Thyroid gland (tissue), 4 donors: ENCODE results near the gene GALNT10. TPM values are rescaled to one million over a fixed set of nuclear protein-coding genes. Genes with fewer than 3 reads are reported as not detected.

ENCODE experiments used
- DNase-seq, 2 donors: peaks; one replicate each; pipeline ENCODE4 v3.0.0-alpha.2; 2019
- H3K27ac ChIP-seq, 3 donors: fragments of 200-600 bp; sonication (generic); 1 replicate in 2 of 3; 2 replicates in 1 of 3; pipeline ENCODE4 v1.5.1; 2016 to 2019; ENCODE audit warnings: mild to moderate bottlenecking in 1 of 3, moderate library complexity in 1 of 3
- H3K27me3 ChIP-seq: fragments of 200-600 bp; sonication (generic); one replicate; pipeline ENCODE4 v1.5.1; 2019
- H3K36me3 ChIP-seq, 2 donors: fragments of 200-600 bp; sonication (generic); one replicate each; pipeline ENCODE4 v1.5.1; 2016 to 2019
- H3K4me1 ChIP-seq, 2 donors: fragments of 200-600 bp; sonication (generic); one replicate each; pipeline ENCODE4 v1.5.1; 2017 to 2019
- H3K4me3 ChIP-seq, 3 donors: fragments of 200-600 bp; sonication (generic); replicated peaks in 1 of 3; 1 replicate in 2 of 3; 2 replicates in 1 of 3; pipeline ENCODE4 v1.5.1; 2016; ENCODE audit warnings: mild to moderate bottlenecking in 1 of 3
- H3K9me3 ChIP-seq: fragments of 200-600 bp; sonication (generic); one replicate; pipeline ENCODE4 v1.5.1; 2017
- CTCF ChIP-seq, 6 experiments: fragments of 200-600 bp in 3 of 6; fragments of 450-650 bp in 3 of 6; sonication (generic) in 3 of 6; IDR thresholded peaks; one replicate each; pipeline ENCODE4 v1.5.1; 2016 to 2019; ENCODE audit warnings: antibody characterized with exemption in 6 of 6, mild to moderate bottlenecking in 2 of 6, inconsistent platforms in 1 of 6, moderate library complexity in 1 of 6
- POLR2A ChIP-seq, 2 donors: fragments of 450-650 bp; IDR thresholded peaks; one replicate each; pipeline ENCODE4 v1.6.1; 2017; ENCODE audit warnings: antibody characterized with exemption in 2 of 2, mild to moderate bottlenecking in 2 of 2, moderate library complexity in 1 of 2
- WGBS, 2 donors: methylation state at CpG; one replicate each; pipeline ENCODE4 v1.1.5; 2017; 5-methylcytosine and 5-hydroxymethylcytosine counted together
- intact Hi-C: fragments of 100-400 bp; cut with DNase I; formaldehyde crosslinking; loops from one replicate; pipeline ENCODE4 v1.15.1; 2023
- total RNA-seq, 4 donors: library from RNA; depleted of rRNA; stranded (reverse); fragments of >200 nt; gene quantifications; one replicate each; pipeline ENCODE4 v1.2.3, GENCODE V29; 2016

The GALNT10 gene
- total RNA-seq, 4 donors from 2014 or later = 33.3 to 69.6 (median 58.1) TPM

- Histone ChIP-seq H3K27me3 (no peaks in the 10 kb centered on the region), H3K36me3 (no peaks in the 10 kb centered on the region), H3K4me3 (no peak overlapping the region), H3K27ac (no peak overlapping the region), H3K4me1 (no peaks in the 10 kb centered on the region), H3K9me3 (no peaks in the 10 kb centered on the region)
- DNase-seq = no peak
- WGBS, 2 donors = 70 to 87% methylated on average over 2 of the region's 2 CpGs
- no peak for TF ChIP-seq POLR2A (IDR thresholded peaks at IDR 0.05)
- TF ChIP-seq CTCF (IDR thresholded peaks at IDR 0.05) = no peak
- intact Hi-C loops = loop anchor here (5.0 kb wide), 1 partner anchor 101 kb away; no protein-coding TSS in a partner anchor
Observed at GRCh38 chr5:154178661-154179060, 11.9 kb upstream of the GALNT10 start.

- Histone ChIP-seq H3K36me3 (no peaks in the 10 kb centered on the region), H3K27me3 (no peaks in the 10 kb centered on the region), H3K4me3 (no peak overlapping the region), H3K27ac (no peak overlapping the region), H3K4me1 (no peaks in the 10 kb centered on the region), H3K9me3 (no peaks in the 10 kb centered on the region)
- DNase-seq = peak in 1 of 2 donors; percentile 39
- 59 to 72% methylated on average over 11 to 13 of the region's 13 CpGs for WGBS, 2 donors
- intact Hi-C loops = loop anchor here (5.0 kb wide), 2 partner anchors 103 to 222 kb away; no protein-coding TSS in a partner anchor
- TF ChIP-seq CTCF (IDR thresholded peaks at IDR 0.05) (peak; percentile 39 to 84 (median 74)), POLR2A (IDR thresholded peaks at IDR 0.05) (no peak)
Observed at GRCh38 chr5:154179846-154180710, 10.5 kb upstream of the GALNT10 start.

- intact Hi-C loops = loop anchor here (5.0 kb wide), 1 partner anchor 221 kb away; no protein-coding TSS in a partner anchor
- TF ChIP-seq CTCF (IDR thresholded peaks at IDR 0.05) (no peak), POLR2A (IDR thresholded peaks at IDR 0.05) (no peak)
- no peak for DNase-seq
- no peaks in the 10 kb centered on the region for H3K4me1 ChIP-seq
- no peaks in the 10 kb centered on the region for H3K27me3 ChIP-seq
- no peak overlapping the region for H3K4me3 ChIP-seq
- H3K36me3 ChIP-seq = no peaks in the 10 kb centered on the region
- no peak overlapping the region for H3K27ac ChIP-seq
- 95 to 100% methylated on average over 1 of the region's 1 CpG for WGBS, 2 donors
- no peaks in the 10 kb centered on the region for H3K9me3 ChIP-seq
Observed at GRCh38 chr5:154181161-154181560, 9.4 kb upstream of the GALNT10 start.

GRCh38 chr5:154189256-154189818 lies 1.2 kb upstream of the GALNT10 start:
- intact Hi-C loops = no loop called here
- peak; percentile 62 to 64 for DNase-seq

More at GRCh38 chr5:154189256-154189818, 1.2 kb upstream of the GALNT10 start:
- WGBS, 2 donors = 9 to 12% methylated on average over 24 to 25 of the region's 25 CpGs
- H3K27me3 ChIP-seq = no peaks in the 10 kb centered on the region
- no peak for TF ChIP-seq POLR2A (IDR thresholded peaks at IDR 0.05)
- no peak for TF ChIP-seq CTCF (IDR thresholded peaks at IDR 0.05)
- peaks cover 29 to 37% of the 10 kb centered on the region in 2 donors for H3K4me1 ChIP-seq
- no peaks in the 10 kb centered on the region for H3K36me3 ChIP-seq
- peak overlapping the region; percentile 36 to 76 (median 67) for H3K4me3 ChIP-seq
- no peaks in the 10 kb centered on the region for H3K9me3 ChIP-seq
- peak overlapping the region in 2 of 3 donors; percentile 78 to 83 for H3K27ac ChIP-seq
